DOHH2 (cell line): ENCODE data around the gene STRN4.

Experiments used
- CTCF ChIP-seq: fragments of 200-600 bp; sonication (generic); IDR thresholded peaks from one replicate; pipeline ENCODE4 v1.5.1; 2014; ENCODE audit warnings: antibody characterized with exemption, mild to moderate bottlenecking, low read depth, low read length; ENCODE audit not compliant: poor library complexity, severe bottlenecking
- EZH2phosphoT487 ChIP-seq: fragments of 200-600 bp; sonication (generic); IDR thresholded peaks from 2 replicates; pipeline ENCODE4 v1.6.1; 2017; ENCODE audit warnings: borderline replicate concordance, mild to moderate bottlenecking, antibody characterized with exemption, low read length, moderate library complexity, mixed read lengths

GRCh38 chr19:46716672-46717033 lies 29.6 kb downstream of the STRN4 start:
- TF ChIP-seq CTCF (no peak), EZH2phosphoT487 (no peak)
